MM.1S (cell line): ENCODE results near the gene KHSRP.

Experiments used
- DNase-seq: peaks from one replicate; pipeline ENCODE4 v3.0.0-alpha.2; 2015
- H2AFZ ChIP-seq: fragments of 300-600 bp; sonication (generic); 2 replicates; pipeline ENCODE4 v1.6.0; 2016; ENCODE audit warnings: antibody characterized with exemption, low read length
- H3F3A ChIP-seq: fragments of 300-600 bp; sonication (generic); 2 replicates; pipeline ENCODE4 v1.6.1; 2016; ENCODE audit warnings: mild to moderate bottlenecking, antibody characterized with exemption, low read length, moderate library complexity, mixed read lengths; ENCODE audit not compliant: insufficient read depth
- H3K27ac ChIP-seq: fragments of 300-600 bp; sonication (generic); 2 replicates; pipeline ENCODE4 v1.5.1; 2016; ENCODE audit warnings: mild to moderate bottlenecking, low read length
- H3K27me3 ChIP-seq: fragments of 300-600 bp; sonication (generic); replicated peaks from 2 replicates; pipeline ENCODE4 v1.6.0; 2016; ENCODE audit warnings: low read length; ENCODE audit not compliant: insufficient read depth
- H3K36me3 ChIP-seq: fragments of 300-600 bp; sonication (generic); replicated peaks from 2 replicates; pipeline ENCODE4 v1.6.1; 2016; ENCODE audit warnings: mild to moderate bottlenecking, low read length, mixed read lengths; ENCODE audit not compliant: insufficient read depth
- H3K4me1 ChIP-seq: fragments of 300-600 bp; sonication (generic); 2 replicates; pipeline ENCODE4 v1.6.1; 2016; ENCODE audit warnings: low read length, mixed read lengths
- H3K4me2 ChIP-seq: fragments of 300-600 bp; sonication (generic); 2 replicates; pipeline ENCODE4 v1.6.0; 2016; ENCODE audit warnings: low read depth, low read length
- H3K4me3 ChIP-seq: fragments of 300-600 bp; sonication (generic); 2 replicates; pipeline ENCODE4 v1.5.1; 2016; ENCODE audit warnings: low read length, mixed read lengths
- H3K79me2 ChIP-seq: fragments of 300-600 bp; sonication (generic); 2 replicates; pipeline ENCODE4 v1.6.1; 2016; ENCODE audit warnings: mixed run types, low read length, mixed read lengths
- H3K9ac ChIP-seq: fragments of 300-600 bp; sonication (generic); 2 replicates; pipeline ENCODE4 v1.6.1; 2016; ENCODE audit warnings: low read length, mixed read lengths
- H3K9me2 ChIP-seq: fragments of 300-600 bp; sonication (generic); replicated peaks from 2 replicates; pipeline ENCODE4 v1.6.1; 2016; ENCODE audit warnings: mild to moderate bottlenecking, low read length, mixed read lengths; ENCODE audit not compliant: insufficient read depth
- H3K9me3 ChIP-seq: fragments of 300-600 bp; sonication (generic); replicated peaks from 2 replicates; pipeline ENCODE4 v1.6.1; 2016; ENCODE audit warnings: mild to moderate bottlenecking, low read length, mixed read lengths; ENCODE audit not compliant: insufficient read depth
- H4K20me1 ChIP-seq: fragments of 300-600 bp; sonication (generic); 2 replicates; pipeline ENCODE4 v1.6.1; 2016; ENCODE audit warnings: mild to moderate bottlenecking, low read length, moderate library complexity, mixed read lengths; ENCODE audit not compliant: insufficient read depth
- CTCF ChIP-seq: fragments of 300-600 bp; sonication (generic); IDR thresholded peaks from 2 replicates; pipeline ENCODE4 v1.5.1; 2016; ENCODE audit warnings: antibody characterized with exemption, low read length, mixed read lengths
- EZH2 ChIP-seq: fragments of 300-600 bp; sonication (generic); optimal IDR thresholded peaks from 2 replicates; pipeline ENCODE3; 2017; ENCODE audit warnings: low read depth, mild to moderate bottlenecking, antibody characterized with exemption, low read length, mixed read lengths
- EZH2phosphoT487 ChIP-seq: fragments of 300-600 bp; sonication (generic); IDR thresholded peaks from 2 replicates; pipeline ENCODE4 v1.6.1; 2018; ENCODE audit warnings: antibody characterized with exemption, low read length

KHSRP gene, protein sequence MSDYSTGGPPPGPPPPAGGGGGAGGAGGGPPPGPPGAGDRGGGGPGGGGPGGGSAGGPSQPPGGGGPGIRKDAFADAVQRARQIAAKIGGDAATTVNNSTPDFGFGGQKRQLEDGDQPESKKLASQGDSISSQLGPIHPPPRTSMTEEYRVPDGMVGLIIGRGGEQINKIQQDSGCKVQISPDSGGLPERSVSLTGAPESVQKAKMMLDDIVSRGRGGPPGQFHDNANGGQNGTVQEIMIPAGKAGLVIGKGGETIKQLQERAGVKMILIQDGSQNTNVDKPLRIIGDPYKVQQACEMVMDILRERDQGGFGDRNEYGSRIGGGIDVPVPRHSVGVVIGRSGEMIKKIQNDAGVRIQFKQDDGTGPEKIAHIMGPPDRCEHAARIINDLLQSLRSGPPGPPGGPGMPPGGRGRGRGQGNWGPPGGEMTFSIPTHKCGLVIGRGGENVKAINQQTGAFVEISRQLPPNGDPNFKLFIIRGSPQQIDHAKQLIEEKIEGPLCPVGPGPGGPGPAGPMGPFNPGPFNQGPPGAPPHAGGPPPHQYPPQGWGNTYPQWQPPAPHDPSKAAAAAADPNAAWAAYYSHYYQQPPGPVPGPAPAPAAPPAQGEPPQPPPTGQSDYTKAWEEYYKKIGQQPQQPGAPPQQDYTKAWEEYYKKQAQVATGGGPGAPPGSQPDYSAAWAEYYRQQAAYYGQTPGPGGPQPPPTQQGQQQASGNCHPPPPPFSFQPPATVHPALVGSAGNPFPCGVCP

GRCh38 chr19:6424195-6424938, at the start of gene KHSRP:
Gene KHSRP (minus strand): TSS chr19:6424811. CDS start chr19:6424701, 110 bp downstream.
- H3K79me2 ChIP-seq: peaks cover 48% of the 10 kb centered on the region
- peaks cover 22% of the 10 kb centered on the region for H3K36me3 ChIP-seq
- DNase-seq: peak; percentile 13
- H4K20me1 ChIP-seq: peaks cover 42% of the 10 kb centered on the region
- H2AFZ ChIP-seq: peak within 1 kb of the TSS; percentile 73
- TF ChIP-seq CTCF: no peak
- no peak for TF ChIP-seq EZH2
- no peak for TF ChIP-seq EZH2phosphoT487
- no peaks in the 10 kb centered on the region for H3K9me3 ChIP-seq
- H3K4me1 ChIP-seq: peaks cover 10% of the 10 kb centered on the region
- no peaks in the 10 kb centered on the region for H3K27me3 ChIP-seq
- H3F3A ChIP-seq: no peaks in the 10 kb centered on the region
- H3K4me2 ChIP-seq: peak within 1 kb of the TSS; percentile 89
- H3K9me2 ChIP-seq: no peaks in the 10 kb centered on the region
- peak within 1 kb of the TSS; percentile 89 for H3K9ac ChIP-seq
- H3K27ac ChIP-seq: peak within 1 kb of the TSS; percentile 14; the same call in 1 of the 2 replicates
- H3K4me3 ChIP-seq: peak within 1 kb of the TSS; percentile 94

DNA sequence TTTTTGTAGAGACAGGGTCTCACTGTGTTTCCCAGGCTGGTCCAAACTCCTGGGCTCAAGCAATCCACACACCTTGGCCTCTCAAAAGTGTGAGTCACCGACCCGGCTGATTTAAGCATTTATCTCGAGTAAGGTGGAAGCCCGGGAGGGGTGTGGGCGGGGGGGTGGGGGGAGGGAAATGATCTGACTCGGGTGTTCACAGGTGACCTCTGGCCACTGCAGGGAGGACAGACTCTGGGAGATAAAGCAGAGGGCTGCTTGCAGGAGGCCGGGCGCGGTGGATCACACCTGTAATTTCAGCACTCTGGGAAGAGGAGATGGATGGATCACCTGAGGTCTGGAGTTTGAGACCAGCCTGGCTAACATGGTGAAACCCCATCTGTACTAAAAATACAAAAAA, 49.0 kb upstream of the KHSRP start:
- Histone ChIP-seq H3K27ac (no peak overlapping the region), H2AFZ (no peak overlapping the region), H3F3A (no peaks in the 10 kb centered on the region), H3K9me2 (no peaks in the 10 kb centered on the region), H3K79me2 (no peaks in the 10 kb centered on the region), H3K9me3 (no peaks in the 10 kb centered on the region), H3K4me1 (no peaks in the 10 kb centered on the region), H3K9ac (no peak overlapping the region), H4K20me1 (no peaks in the 10 kb centered on the region), H3K4me2 (no peak overlapping the region), H3K27me3 (no peaks in the 10 kb centered on the region), H3K4me3 (no peak overlapping the region), H3K36me3 (no peaks in the 10 kb centered on the region)
- DNase-seq: no peak
- TF ChIP-seq EZH2: no peak
- no peak for TF ChIP-seq EZH2phosphoT487
- no peak for TF ChIP-seq CTCF

- Histone ChIP-seq H3K4me2 (no peak overlapping the region), H3K9ac (no peak overlapping the region)
- no peak for TF ChIP-seq EZH2phosphoT487
- no peak for TF ChIP-seq EZH2
- no peak for TF ChIP-seq CTCF
Measured at GRCh38 chr19:6472713-6473112, 48.1 kb upstream of the KHSRP start.

More at GRCh38 chr19:6472713-6473112, 48.1 kb upstream of the KHSRP start:
- Histone ChIP-seq H3K27me3 (no peaks in the 10 kb centered on the region), H3K9me3 (no peaks in the 10 kb centered on the region), H3K4me3 (no peak overlapping the region), H3F3A (no peaks in the 10 kb centered on the region), H4K20me1 (no peaks in the 10 kb centered on the region), H3K4me1 (no peaks in the 10 kb centered on the region), H3K36me3 (no peaks in the 10 kb centered on the region), H3K9me2 (no peaks in the 10 kb centered on the region), H3K79me2 (no peaks in the 10 kb centered on the region), H3K27ac (no peak overlapping the region), H2AFZ (no peak overlapping the region)
- DNase-seq: no peak
